GM10248 (cell line): ENCODE results near the gene PNPLA2.

Source experiments
- CTCF ChIA-PET: fragments of 300-600 bp; sonication (Branson Sonifier 250); formaldehyde crosslinking; extraction: SDS; loops from one replicate; lab custom pipeline; 2021; ENCODE audit warnings: antibody characterized with exemption; lab: Yijun Ruan, JAX
- POLR2A ChIA-PET: fragments of 350-650 bp; sonication (Branson Sonifier 250); formaldehyde crosslinking; extraction: SDS; loops from one replicate; lab custom pipeline; 2020; ENCODE audit warnings: antibody characterized with exemption; lab: Yijun Ruan, JAX
- DNase-seq: peaks from one replicate; pipeline ENCODE4 v3.0.0; 2012; ENCODE audit errors: extremely low spot score
- TF ChIP-seq, protein P1 (sequence below): IDR thresholded peaks from 2 replicates; pipeline ENCODE4 v1.5.1; 2012; ENCODE audit warnings: mild to moderate bottlenecking, low read depth; ENCODE audit errors: extremely low read depth, missing control alignments, control extremely low read depth

The PNPLA2 gene

DNA sequence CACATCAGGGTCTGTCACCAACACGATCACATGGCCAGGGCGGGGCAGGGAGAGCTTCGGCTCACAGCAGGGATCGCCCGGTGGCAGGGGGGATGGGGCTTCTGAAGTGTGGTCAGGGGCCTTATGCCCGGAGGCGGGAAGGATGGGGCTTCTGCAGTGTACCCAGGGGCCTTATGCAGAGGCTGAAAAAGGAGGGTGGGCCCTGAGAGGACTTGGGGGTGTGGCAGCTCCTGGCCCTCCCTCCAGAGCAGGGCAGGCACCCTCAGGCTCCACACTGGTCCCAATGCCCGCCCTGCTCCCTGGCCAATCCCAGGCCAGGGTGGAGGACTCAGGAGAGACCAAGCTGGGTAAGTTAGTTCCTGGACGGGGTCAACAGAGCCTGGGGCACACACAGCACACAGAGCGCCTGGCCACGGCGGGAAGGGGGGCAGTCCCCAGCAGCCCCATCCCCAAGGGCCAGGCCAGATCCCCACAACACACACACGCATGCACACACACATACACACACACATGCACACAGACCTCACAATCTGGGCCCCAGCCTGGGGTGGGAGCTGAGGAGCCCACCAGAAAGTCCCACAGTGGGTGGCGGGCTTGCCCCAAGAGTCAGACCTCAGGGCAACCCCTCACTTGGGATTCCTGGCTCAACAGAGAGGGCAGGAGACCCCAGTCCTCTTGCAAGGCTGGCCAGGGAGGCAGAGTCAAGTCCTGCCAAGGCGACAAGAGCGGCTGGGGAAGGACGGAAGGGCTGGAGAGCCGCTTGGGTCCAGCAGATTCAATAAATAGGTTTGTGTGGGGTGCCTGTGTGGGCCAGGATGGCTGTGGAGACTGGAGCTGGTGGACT, 27.8 kb upstream of the PNPLA2 start:
- TF ChIP-seq, protein P1, sequence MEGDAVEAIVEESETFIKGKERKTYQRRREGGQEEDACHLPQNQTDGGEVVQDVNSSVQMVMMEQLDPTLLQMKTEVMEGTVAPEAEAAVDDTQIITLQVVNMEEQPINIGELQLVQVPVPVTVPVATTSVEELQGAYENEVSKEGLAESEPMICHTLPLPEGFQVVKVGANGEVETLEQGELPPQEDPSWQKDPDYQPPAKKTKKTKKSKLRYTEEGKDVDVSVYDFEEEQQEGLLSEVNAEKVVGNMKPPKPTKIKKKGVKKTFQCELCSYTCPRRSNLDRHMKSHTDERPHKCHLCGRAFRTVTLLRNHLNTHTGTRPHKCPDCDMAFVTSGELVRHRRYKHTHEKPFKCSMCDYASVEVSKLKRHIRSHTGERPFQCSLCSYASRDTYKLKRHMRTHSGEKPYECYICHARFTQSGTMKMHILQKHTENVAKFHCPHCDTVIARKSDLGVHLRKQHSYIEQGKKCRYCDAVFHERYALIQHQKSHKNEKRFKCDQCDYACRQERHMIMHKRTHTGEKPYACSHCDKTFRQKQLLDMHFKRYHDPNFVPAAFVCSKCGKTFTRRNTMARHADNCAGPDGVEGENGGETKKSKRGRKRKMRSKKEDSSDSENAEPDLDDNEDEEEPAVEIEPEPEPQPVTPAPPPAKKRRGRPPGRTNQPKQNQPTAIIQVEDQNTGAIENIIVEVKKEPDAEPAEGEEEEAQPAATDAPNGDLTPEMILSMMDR: no peak
- POLR2A ChIA-PET: no interaction called here
- CTCF ChIA-PET: interaction anchor here (2.5 kb wide), 1 partner anchor 13 kb away, joined by 10 read pairs; the partner anchor contains the start of gene GATD1
- no peak for DNase-seq

DNA sequence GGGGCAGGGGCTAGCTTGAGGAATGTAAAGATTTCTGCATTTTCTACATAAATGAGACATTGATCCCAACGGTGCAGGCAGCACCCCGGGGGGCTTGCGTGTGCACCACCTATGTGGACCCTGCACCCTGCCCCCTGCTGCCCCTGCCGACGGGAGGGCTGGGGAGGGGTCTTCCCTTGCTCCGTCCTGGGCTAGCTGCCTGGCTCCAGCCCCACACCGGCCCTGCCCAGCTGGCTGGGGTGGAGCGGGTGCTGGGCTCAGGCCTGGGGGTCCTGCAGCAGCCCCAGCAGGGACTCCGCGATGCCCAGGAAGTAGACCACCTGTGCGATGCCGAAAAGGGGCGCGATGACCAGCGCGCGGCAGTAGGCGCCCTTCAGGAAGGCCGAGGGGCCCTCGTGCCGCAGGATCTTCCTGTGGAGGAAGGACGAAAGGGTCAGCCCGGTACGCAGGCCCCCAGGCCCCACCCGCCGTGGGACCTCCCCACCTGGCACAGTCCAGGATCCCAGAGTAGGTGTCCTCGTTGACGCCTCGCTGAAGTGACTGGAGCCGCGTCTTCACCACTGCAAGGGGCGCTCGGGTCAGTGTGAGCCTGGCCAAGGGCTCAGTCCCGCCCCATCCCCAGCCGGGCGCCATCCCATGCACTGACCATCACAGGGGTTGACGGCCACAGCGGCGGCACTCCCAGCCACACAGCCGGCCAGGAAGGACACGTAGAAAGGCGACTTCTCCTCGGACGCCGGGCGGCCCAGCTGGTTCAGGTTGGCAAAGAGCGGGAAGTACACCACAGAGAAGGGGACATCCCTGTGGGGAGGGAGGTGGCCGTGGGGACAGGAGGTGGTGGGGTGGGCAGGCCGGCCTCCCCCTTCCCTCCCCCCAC, 26.8 kb upstream of the PNPLA2 start:
- DNase-seq: no peak
- CTCF ChIA-PET: interaction anchor here (1.1 to 2.5 kb wide), 2 partner anchors 14 to 64 kb away, joined by 3 to 10 read pairs; partner anchors contain the start of gene GATD1
- POLR2A ChIA-PET: interaction anchor here (0.5 kb wide), 1 partner anchor 35 kb away, joined by 5 read pairs; no protein-coding TSS in a partner anchor
- TF ChIP-seq, protein P1: no peak

DNA sequence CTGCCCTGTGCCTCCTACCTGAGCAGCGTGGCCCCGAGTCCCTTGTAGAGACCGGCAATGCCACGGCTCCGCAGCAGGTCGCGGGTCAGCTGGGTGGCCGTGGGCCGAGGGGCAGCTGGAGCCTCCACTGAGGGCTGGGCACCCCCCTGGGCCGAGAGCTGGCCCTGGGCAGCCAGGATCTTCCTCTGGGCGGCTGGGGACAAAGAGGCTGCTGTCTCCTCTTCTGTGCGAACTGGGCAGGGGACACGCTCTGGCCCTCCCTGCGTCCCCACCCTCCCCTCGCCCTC, 26.2 kb upstream of the PNPLA2 start:
- no peak for DNase-seq
- TF ChIP-seq, protein P1: no peak
- ChIA-PET CTCF (interaction anchor here (1.1 kb wide), 1 partner anchor 64 kb away, joined by 3 read pairs; no protein-coding TSS in a partner anchor), POLR2A (no interaction called here)

DNA sequence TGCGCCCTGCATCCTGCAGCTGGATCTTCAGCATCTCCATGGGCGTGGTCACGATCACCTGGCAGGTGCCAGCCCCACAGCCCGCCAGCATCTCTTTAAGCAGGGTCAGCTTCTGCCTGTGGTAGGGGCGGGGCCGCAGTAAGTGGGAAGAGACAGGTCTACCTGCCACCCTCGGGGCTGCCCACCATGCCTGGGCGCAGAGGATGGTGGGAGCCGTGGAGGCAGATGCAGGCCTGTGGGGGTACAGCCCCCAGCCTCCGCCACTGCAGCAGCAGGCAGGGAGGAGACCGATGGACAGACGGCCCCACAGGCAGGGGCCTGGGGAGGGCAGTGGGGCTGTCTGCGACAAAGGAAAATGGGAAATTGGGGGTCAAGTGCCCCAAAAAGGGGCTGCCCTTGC, 25.8 kb upstream of the PNPLA2 start:
- DNase-seq: no peak
- TF ChIP-seq, protein P1: no peak
- POLR2A ChIA-PET: no interaction called here
- CTCF ChIA-PET: no interaction called here

DNA sequence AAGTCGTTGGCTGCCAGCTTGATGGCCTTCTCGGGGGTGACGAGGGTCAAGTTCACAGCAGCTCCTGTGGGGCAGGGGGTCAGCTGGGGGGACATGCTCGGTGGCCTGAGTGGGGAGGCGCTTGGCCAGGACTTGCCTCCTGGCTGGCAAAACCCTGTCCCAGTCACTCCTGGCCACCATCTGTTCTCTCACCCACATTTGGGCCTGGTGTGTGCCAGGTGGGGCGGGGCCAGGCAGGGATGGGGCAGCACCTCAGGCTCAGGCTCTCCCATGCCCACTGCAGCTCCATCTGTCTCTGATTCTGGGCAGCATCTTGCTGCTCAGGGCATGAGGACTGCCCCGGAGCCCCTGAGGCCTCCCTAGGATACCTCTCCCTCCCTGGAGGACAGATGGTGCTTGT, 25.2 kb upstream of the PNPLA2 start:
- CTCF ChIA-PET: no interaction called here
- DNase-seq: no peak
- POLR2A ChIA-PET: no interaction called here
- TF ChIP-seq, protein P1: no peak

DNA sequence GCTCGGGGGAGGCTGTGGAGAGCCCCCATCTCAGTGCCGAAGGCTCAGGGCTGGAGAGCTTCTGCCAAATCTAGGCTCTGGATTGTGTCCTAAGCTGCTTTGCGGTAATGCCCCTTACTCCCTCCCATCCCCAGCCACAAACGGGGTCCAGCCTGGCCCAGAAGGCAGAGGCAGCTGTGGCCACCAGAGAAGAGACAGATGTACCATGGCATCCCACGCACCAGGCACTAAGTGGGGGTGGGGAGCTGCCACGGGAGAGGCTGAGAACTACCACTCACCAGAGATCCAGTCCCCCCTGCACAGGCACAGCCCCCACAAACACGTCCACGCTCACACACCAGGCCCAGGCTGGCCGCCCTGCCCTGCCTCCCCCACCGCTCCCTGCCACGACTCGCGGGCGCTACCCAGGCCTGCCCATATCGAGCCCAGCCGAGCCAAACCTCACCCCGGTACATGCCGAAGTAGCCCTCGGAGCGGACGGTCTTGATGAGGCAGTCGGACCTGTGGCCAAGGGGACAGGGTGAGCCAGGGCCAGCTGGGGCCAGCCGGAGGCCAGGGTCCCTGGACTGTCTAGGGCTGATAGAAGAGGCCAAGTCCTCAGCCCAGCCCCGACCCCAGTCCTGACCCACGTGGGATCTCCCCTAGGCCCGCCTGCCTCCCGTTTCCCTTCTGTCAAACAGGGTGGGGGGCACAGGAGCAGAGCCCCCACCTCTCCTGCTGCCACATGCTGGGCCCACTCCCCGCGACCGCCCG, 24.5 kb upstream of the PNPLA2 start:
- ChIA-PET POLR2A (no interaction called here), CTCF (no interaction called here)
- TF ChIP-seq, protein P1: no peak
- DNase-seq: no peak
